ENCODE data around the gene SNX6. TPM values are rescaled to one million over a fixed set of nuclear protein-coding genes. Genes with fewer than 3 reads are reported as not detected.

SNX6 gene
- total and polyA plus RNA-seq, 9 of the 15 experiments (the other 6 are each of a cell fraction or from before 2014, with no cell fraction given): 34.6 to 111 (median 57.5) TPM

DNA sequence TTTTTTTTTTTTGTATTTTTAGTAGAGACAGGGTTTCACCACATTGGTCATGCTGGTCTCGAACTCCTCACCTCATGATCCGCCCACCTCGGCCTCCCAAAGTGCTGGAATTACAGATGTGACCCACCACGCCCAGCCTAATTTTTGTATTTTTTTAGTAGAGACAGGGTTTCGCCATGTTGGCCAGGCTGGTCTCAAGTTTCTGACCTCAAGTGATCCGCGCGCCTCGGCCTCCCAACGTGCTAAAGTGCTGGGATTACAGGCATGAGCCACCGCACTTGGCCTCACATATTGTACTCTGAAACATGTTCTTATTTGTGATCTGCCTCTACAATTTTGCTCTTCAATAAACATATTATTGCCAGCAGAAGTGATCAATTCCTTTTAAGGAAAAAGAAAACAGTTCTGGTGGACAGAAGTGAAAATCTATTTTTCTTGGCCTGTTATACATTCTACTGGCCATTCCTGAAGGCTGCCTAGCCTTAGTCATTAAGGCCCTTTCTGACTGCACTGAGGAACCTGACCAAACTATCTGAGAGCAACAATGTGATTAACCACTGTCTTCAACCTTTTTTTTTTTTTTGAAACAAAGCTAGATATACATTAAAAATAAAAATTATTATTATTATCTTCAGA is 36.1 kb downstream of the SNX6 start:
- Histone ChIP-seq H3K4me2 (ENCODE audit: insufficient read depth, low read length) (no peak overlapping the region), H4K20me1 (replicated peaks; ENCODE audit: control insufficient read depth, insufficient read depth, low read length) (no peaks in the 10 kb centered on the region), H2AFZ (ENCODE audit: low read depth, low read length) (no peak overlapping the region), H3K27ac (ENCODE audit: extremely low read depth, low read depth, low read length) (no peak overlapping the region), H3K4me3 (no peak overlapping the region), H3K27me3 (ENCODE audit: control insufficient read depth in 2 of 2, insufficient read depth in 2 of 2, low read length in 2 of 2) (no peaks in the 10 kb centered on the region), H3K9ac (ENCODE audit: insufficient read depth in 1 of 2, low read depth in 2 of 2, low read length in 2 of 2) (no peak overlapping the region), H3K9me1 (ENCODE audit: control insufficient read depth, insufficient read depth, low read length) (no peaks in the 10 kb centered on the region), H3K9me3 (replicated peaks; ENCODE audit: control insufficient read depth, insufficient read depth, low read depth, low read length) (no peaks in the 10 kb centered on the region), H3K79me2 (ENCODE audit: control insufficient read depth, insufficient read depth, low read length) (no peaks in the 10 kb centered on the region), H3K36me3 (ENCODE audit: control insufficient read depth, insufficient read depth, low read length) (peaks cover 66% of the 10 kb centered on the region; the same call in 2 of the 3 replicates), H3K4me1 (replicated peaks in 1 of 2; ENCODE audit: control insufficient read depth in 2 of 2, insufficient read depth in 2 of 2, low read length in 2 of 2) (no peaks in the 10 kb centered on the region; a peak in 1 of 5 replicates)
- ATAC-seq (no peak), FAIRE-seq (no peak), DNase-seq (ENCODE audit: extremely low read depth in 1 of 4, low spot score in 3 of 4) (no peak)
- intact Hi-C loops (cut with micrococcal nuclease): no loop called here
- in situ Hi-C loops (cut with MboI): no loop called here
- 100% methylated on average over 9 of the region's 11 CpGs for WGBS (ENCODE audit: insufficient coverage, low coverage, missing lambda C conversion rate)
- CTCF ChIA-PET (ENCODE audit: low intra/inter-chr PET ratio): no interaction called here
- POLR2A ChIA-PET: no interaction called here
- BruUV-seq (replicated peaks): no TSS peak
- TF ChIP-seq RBM17 (IDR thresholded peaks at IDR 0.05; ENCODE audit: borderline replicate concordance, low read depth, low read length): no peak
- TF ChIP-seq OTX1 (CRISPR knock-in tag; IDR thresholded peaks at IDR 0.05): no peak
- TF ChIP-seq XRCC5 (IDR thresholded peaks at IDR 0.05; ENCODE audit: low read depth, low read length): no peak
- no peak for TF ChIP-seq RBBP5 (IDR thresholded peaks at IDR 0.05; ENCODE audit: borderline replicate concordance, insufficient read depth, low read length, poor library complexity, severe bottlenecking)
- TF ChIP-seq BRCA1 (IDR thresholded peaks at IDR 0.05): no peak
- no peak for TF ChIP-seq BRCA1 (CRISPR knock-in tag; IDR thresholded peaks at IDR 0.05)
- TF ChIP-seq ZNF436 (CRISPR knock-in tag; IDR thresholded peaks at IDR 0.05): no peak
- TF ChIP-seq SAFB2 (IDR thresholded peaks at IDR 0.05; ENCODE audit: borderline replicate concordance, low read depth, low read length, severe bottlenecking): no peak
- no peak for TF ChIP-seq SMAD1 (IDR thresholded peaks at IDR 0.05; ENCODE audit: low read depth, low read length, partially characterized antibody)
- no peak for TF ChIP-seq EHMT2 (IDR thresholded peaks at IDR 0.05)
- TF ChIP-seq POLR2AphosphoS5 (IDR thresholded peaks at IDR 0.05; ENCODE audit: control insufficient read depth, insufficient read depth, low read depth, low read length): no peak
- TF ChIP-seq CHD1 (IDR thresholded peaks at IDR 0.05; ENCODE audit: low read length): no peak
- TF ChIP-seq, protein P1, sequence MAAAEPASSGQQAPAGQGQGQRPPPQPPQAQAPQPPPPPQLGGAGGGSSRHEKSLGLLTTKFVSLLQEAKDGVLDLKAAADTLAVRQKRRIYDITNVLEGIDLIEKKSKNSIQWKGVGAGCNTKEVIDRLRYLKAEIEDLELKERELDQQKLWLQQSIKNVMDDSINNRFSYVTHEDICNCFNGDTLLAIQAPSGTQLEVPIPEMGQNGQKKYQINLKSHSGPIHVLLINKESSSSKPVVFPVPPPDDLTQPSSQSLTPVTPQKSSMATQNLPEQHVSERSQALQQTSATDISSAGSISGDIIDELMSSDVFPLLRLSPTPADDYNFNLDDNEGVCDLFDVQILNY (CRISPR knock-in tag; IDR thresholded peaks at IDR 0.05): no peak
- TF ChIP-seq ZNF282 (CRISPR knock-in tag; IDR thresholded peaks at IDR 0.05): no peak
- no peak for TF ChIP-seq CHD2 (IDR thresholded peaks at IDR 0.05; ENCODE audit: low read depth, low read length)
- TF ChIP-seq BDP1 (IDR thresholded peaks at IDR 0.05; ENCODE audit: insufficient read depth, insufficient read length): no peak
- TF ChIP-seq, protein P2, sequence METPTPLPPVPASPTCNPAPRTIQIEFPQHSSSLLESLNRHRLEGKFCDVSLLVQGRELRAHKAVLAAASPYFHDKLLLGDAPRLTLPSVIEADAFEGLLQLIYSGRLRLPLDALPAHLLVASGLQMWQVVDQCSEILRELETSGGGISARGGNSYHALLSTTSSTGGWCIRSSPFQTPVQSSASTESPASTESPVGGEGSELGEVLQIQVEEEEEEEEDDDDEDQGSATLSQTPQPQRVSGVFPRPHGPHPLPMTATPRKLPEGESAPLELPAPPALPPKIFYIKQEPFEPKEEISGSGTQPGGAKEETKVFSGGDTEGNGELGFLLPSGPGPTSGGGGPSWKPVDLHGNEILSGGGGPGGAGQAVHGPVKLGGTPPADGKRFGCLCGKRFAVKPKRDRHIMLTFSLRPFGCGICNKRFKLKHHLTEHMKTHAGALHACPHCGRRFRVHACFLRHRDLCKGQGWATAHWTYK (CRISPR knock-in tag; IDR thresholded peaks at IDR 0.05): no peak
- no peak for TF ChIP-seq ETV1 (tag; conservative IDR thresholded peaks at IDR 0.05; ENCODE audit: low read depth)
- no peak for TF ChIP-seq ZNF584 (CRISPR knock-in tag; IDR thresholded peaks at IDR 0.05; ENCODE audit: low read depth)
- no peak for TF ChIP-seq NFRKB (IDR thresholded peaks at IDR 0.05; ENCODE audit: low read depth)

Measured in K562 (cell line).